ENCODE results near the gene OR4K5. TPM values are rescaled to one million over a fixed set of nuclear protein-coding genes. Genes with fewer than 3 reads are reported as not detected.
"Not testable (repeated sequence)": the region's sequence is repeated elsewhere in the genome, so short reads cannot be mapped to it uniquely, and the experiment has no call there.

OR4K5 gene
- total and polyA plus RNA-seq, 2 donors: not detected

- DNase-seq (ENCODE audit: extremely low spot score): no peak
- 82% methylated on average over 1 of the region's 1 CpG for WGBS
- no peak overlapping the region for H3K4me3 ChIP-seq (ENCODE audit: low read depth, low read length)
- H3K4me1 ChIP-seq (ENCODE audit: insufficient read depth): no peaks in the 10 kb centered on the region
- H3K36me3 ChIP-seq (ENCODE audit: insufficient read depth): no peaks in the 10 kb centered on the region
- no peak overlapping the region for H3K27ac ChIP-seq (ENCODE audit: low read depth)
Observed at GRCh38 chr14:19941668-19942067, 21.3 kb downstream of the OR4K5 start.

GRCh38 chr14:19947413-19948090, 27.1 kb downstream of the OR4K5 start:
- no peak overlapping the region for H3K4me3 ChIP-seq (ENCODE audit: low read depth, low read length)
- 75% methylated on average over 3 of the region's 3 CpGs for WGBS

GRCh38 chr14:19949218-19949617, 28.8 kb downstream of the OR4K5 start:
- H3K36me3 ChIP-seq (ENCODE audit: insufficient read depth): no peaks in the 10 kb centered on the region
- H3K4me1 ChIP-seq (ENCODE audit: insufficient read depth): no peaks in the 10 kb centered on the region
- DNase-seq (ENCODE audit: extremely low spot score): no peak
- H3K4me3 ChIP-seq (ENCODE audit: low read depth, low read length): no peak overlapping the region
- WGBS: 71% methylated on average over 2 of the region's 2 CpGs
- H3K27ac ChIP-seq (ENCODE audit: low read depth): no peak overlapping the region

More at GRCh38 chr14:19947413-19948090, 27.1 kb downstream of the OR4K5 start:
- no peak overlapping the region for H3K27ac ChIP-seq (ENCODE audit: low read depth)
- no peaks in the 10 kb centered on the region for H3K4me1 ChIP-seq (ENCODE audit: insufficient read depth)
- DNase-seq (ENCODE audit: extremely low spot score): no peak
- no peaks in the 10 kb centered on the region for H3K36me3 ChIP-seq (ENCODE audit: insufficient read depth)

GRCh38 chr14:19969735-19970134, 49.3 kb downstream of the OR4K5 start:
- not testable (repeated sequence) for H3K27ac ChIP-seq (ENCODE audit: low read depth); H3K4me1 ChIP-seq (ENCODE audit: insufficient read depth); H3K4me3 ChIP-seq (ENCODE audit: low read depth, low read length); DNase-seq (ENCODE audit: extremely low spot score); H3K36me3 ChIP-seq (ENCODE audit: insufficient read depth)
- WGBS: 58% methylated on average over 2 of the region's 2 CpGs

Other genes with a start within 250 kb of the OR4K5 start
- gene OR11H2, start 206.7 kb upstream of the OR4K5 start, total RNA-seq: not detected
- gene OR11H2, start 206.7 kb upstream of the OR4K5 start, polyA plus RNA-seq: not detected
- not detected for gene OR4Q3, start 177.0 kb upstream of the OR4K5 start, total RNA-seq
- not detected for gene OR4Q3, start 177.0 kb upstream of the OR4K5 start, polyA plus RNA-seq
- not detected for gene OR4M1, start 147.1 kb upstream of the OR4K5 start, total RNA-seq
- not detected for gene OR4M1, start 147.1 kb upstream of the OR4K5 start, polyA plus RNA-seq
- gene OR4N2, start 116.8 kb upstream of the OR4K5 start, total RNA-seq: not detected
- not detected for gene OR4N2, start 116.8 kb upstream of the OR4K5 start, polyA plus RNA-seq
- not detected for gene OR4K2, start 45.5 kb upstream of the OR4K5 start, total RNA-seq
- gene OR4K2, start 45.5 kb upstream of the OR4K5 start, polyA plus RNA-seq: not detected
- not detected for gene OR4K1, start 10.3 kb downstream of the OR4K5 start, total RNA-seq
- gene OR4K1, start 10.3 kb downstream of the OR4K5 start, polyA plus RNA-seq: not detected
- gene OR4K15, start 55.0 kb downstream of the OR4K5 start, total RNA-seq: not detected
- not detected for gene OR4K15, start 55.0 kb downstream of the OR4K5 start, polyA plus RNA-seq
- not detected for gene OR4Q2, start 81.6 kb downstream of the OR4K5 start, total RNA-seq
- gene OR4Q2, start 81.6 kb downstream of the OR4K5 start, polyA plus RNA-seq: not detected
- gene OR4K14, start 98.7 kb downstream of the OR4K5 start, total RNA-seq: not detected
- gene OR4K14, start 98.7 kb downstream of the OR4K5 start, polyA plus RNA-seq: not detected
- gene OR4K13, start 115.4 kb downstream of the OR4K5 start, total RNA-seq: not detected
- not detected for gene OR4K13, start 115.4 kb downstream of the OR4K5 start, polyA plus RNA-seq
- gene OR4L1, start 139.4 kb downstream of the OR4K5 start, total RNA-seq: not detected
- not detected for gene OR4L1, start 139.4 kb downstream of the OR4K5 start, polyA plus RNA-seq
- gene OR4K17, start 190.1 kb downstream of the OR4K5 start, total RNA-seq: not detected
- not detected for gene OR4K17, start 190.1 kb downstream of the OR4K5 start, polyA plus RNA-seq
- gene OR4N5, start 218.2 kb downstream of the OR4K5 start, total RNA-seq: not detected
- gene OR4N5, start 218.2 kb downstream of the OR4K5 start, polyA plus RNA-seq: not detected

All from urinary bladder (tissue), 4 donors.